ENCODE data around the gene TMEM208.

Gene TMEM208

GRCh38 chr16:67216612-67217490 lies 10.1 kb upstream of the TMEM208 start:
- Histone ChIP-seq H3K4me1 (peaks cover 59% of the 10 kb centered on the region), H3K27me3 (no peaks in the 10 kb centered on the region), H3K9ac (peak overlapping the region; percentile 45; the same call in 1 of the 2 replicates), H4K20me1 (no peaks in the 10 kb centered on the region), H3K4me3 (no peak overlapping the region), H3K9me3 (no peaks in the 10 kb centered on the region), H3K36me3 (no peaks in the 10 kb centered on the region), H3K4me2 (peak overlapping the region; percentile 81), H3K27ac (peak overlapping the region; percentile 62)
- no peak for TF ChIP-seq Cebpa-rat (IDR thresholded peaks at IDR 0.05)

GRCh38 chr16:67223992-67224391 lies 2.9 kb upstream of the TMEM208 start:
- H3K9me3 ChIP-seq = no peaks in the 10 kb centered on the region
- no peak for TF ChIP-seq Cebpa-rat (IDR thresholded peaks at IDR 0.05)
- peaks cover 12% of the 10 kb centered on the region for H3K36me3 ChIP-seq
- no peak overlapping the region for H3K9ac ChIP-seq
- H3K4me1 ChIP-seq = peaks cover 51% of the 10 kb centered on the region
- no peak overlapping the region for H3K27ac ChIP-seq
- no peak overlapping the region for H3K4me3 ChIP-seq
- H3K4me2 ChIP-seq = no peak overlapping the region
- H4K20me1 ChIP-seq = peaks cover 19% of the 10 kb centered on the region
- H3K27me3 ChIP-seq = no peaks in the 10 kb centered on the region

- Histone ChIP-seq H3K27me3 (no peaks in the 10 kb centered on the region), H3K4me1 (peaks cover 28% of the 10 kb centered on the region), H3K27ac (peak overlapping the region; percentile 84), H3K4me2 (peak overlapping the region; percentile 91), H4K20me1 (peaks cover 40% of the 10 kb centered on the region), H3K36me3 (peaks cover 35% of the 10 kb centered on the region), H3K9ac (peak overlapping the region; percentile 86), H3K9me3 (no peaks in the 10 kb centered on the region), H3K4me3 (peak overlapping the region; percentile 87)
- TF ChIP-seq Cebpa-rat (IDR thresholded peaks at IDR 0.05) = no peak
These were observed 581 bp upstream of the TMEM208 start for GRCh38 chr16:67226295-67226803.

GRCh38 chr16:67227567-67227921 lies 614 bp downstream of the TMEM208 start:
- no peak for TF ChIP-seq Cebpa-rat (IDR thresholded peaks at IDR 0.05)
- H3K27me3 ChIP-seq = no peaks in the 10 kb centered on the region

GRCh38 chr16:67228034-67228785 lies 1.3 kb downstream of the TMEM208 start:
- Histone ChIP-seq H3K4me3 (peak overlapping the region; percentile 87), H4K20me1 (peaks cover 40% of the 10 kb centered on the region), H3K4me1 (peaks cover 26% of the 10 kb centered on the region), H3K9me3 (no peaks in the 10 kb centered on the region), H3K27me3 (no peaks in the 10 kb centered on the region), H3K9ac (peak overlapping the region; percentile 86), H3K4me2 (peak overlapping the region; percentile 95), H3K27ac (no peak overlapping the region), H3K36me3 (peaks cover 54% of the 10 kb centered on the region)
- no peak for TF ChIP-seq Cebpa-rat (IDR thresholded peaks at IDR 0.05)

More at GRCh38 chr16:67227567-67227921, 614 bp downstream of the TMEM208 start:
- Histone ChIP-seq H3K36me3 (peaks cover 47% of the 10 kb centered on the region), H3K4me3 (peak overlapping the region; percentile 87), H3K4me1 (peaks cover 26% of the 10 kb centered on the region), H3K4me2 (peak overlapping the region; percentile 95), H4K20me1 (peaks cover 40% of the 10 kb centered on the region), H3K9ac (peak overlapping the region; percentile 86), H3K9me3 (no peaks in the 10 kb centered on the region), H3K27ac (peak overlapping the region; percentile 84)

- Histone ChIP-seq H3K9me3 (no peaks in the 10 kb centered on the region), H3K4me1 (peaks cover 26% of the 10 kb centered on the region), H3K4me2 (no peak overlapping the region), H3K9ac (no peak overlapping the region), H3K36me3 (peaks cover 60% of the 10 kb centered on the region), H3K27ac (no peak overlapping the region), H4K20me1 (peaks cover 40% of the 10 kb centered on the region), H3K4me3 (no peak overlapping the region), H3K27me3 (no peaks in the 10 kb centered on the region)
- TF ChIP-seq Cebpa-rat (IDR thresholded peaks at IDR 0.05) = no peak
These were observed 2.0 kb downstream of the TMEM208 start for GRCh38 chr16:67228905-67229304.

- no peak overlapping the region for H3K4me2 ChIP-seq
- no peak for TF ChIP-seq Cebpa-rat (IDR thresholded peaks at IDR 0.05)
- peaks cover 38% of the 10 kb centered on the region for H3K4me1 ChIP-seq
- no peak overlapping the region for H3K9ac ChIP-seq
- H3K27me3 ChIP-seq = no peaks in the 10 kb centered on the region
- no peak overlapping the region for H3K27ac ChIP-seq
- H4K20me1 ChIP-seq = peaks cover 40% of the 10 kb centered on the region
- H3K36me3 ChIP-seq = peaks cover 72% of the 10 kb centered on the region
- no peaks in the 10 kb centered on the region for H3K9me3 ChIP-seq
- H3K4me3 ChIP-seq = no peak overlapping the region
These were observed 3.2 kb downstream of the TMEM208 start for GRCh38 chr16:67229906-67230808.

- peaks cover 81% of the 10 kb centered on the region for H3K36me3 ChIP-seq
- no peaks in the 10 kb centered on the region for H3K9me3 ChIP-seq
- peaks cover 40% of the 10 kb centered on the region for H4K20me1 ChIP-seq
- no peaks in the 10 kb centered on the region for H3K27me3 ChIP-seq
- H3K4me3 ChIP-seq = no peak overlapping the region
- no peak for TF ChIP-seq Cebpa-rat (IDR thresholded peaks at IDR 0.05)
- H3K9ac ChIP-seq = no peak overlapping the region
- H3K4me2 ChIP-seq = no peak overlapping the region
- H3K4me1 ChIP-seq = peaks cover 38% of the 10 kb centered on the region
- no peak overlapping the region for H3K27ac ChIP-seq
These were observed 4.1 kb downstream of the TMEM208 start for GRCh38 chr16:67230809-67231660.
